Keratinocyte (primary cell): ENCODE data around the gene SSTR4. TPM values are rescaled to one million over a fixed set of nuclear protein-coding genes. Genes with fewer than 3 reads are reported as not detected.

Experiments
- DNase-seq: peaks from one replicate; pipeline ENCODE4 v3.0.0-alpha.2; 2011; ENCODE audit warnings: low read depth, missing footprints, low spot score
- FAIRE-seq: peaks from 2 replicates; lab custom pipeline; 2011; peaks lifted over from hg19 to GRCh38; lab: Jason Lieb, UNC
- H2AFZ ChIP-seq: 2 replicates; pipeline ENCODE4 v1.6.0; 2012; ENCODE audit warnings: low read length, control low read depth, inconsistent platforms; ENCODE audit not compliant: control insufficient read depth
- H3K27ac ChIP-seq: 2 replicates; pipeline ENCODE4 v1.5.1; 2011; ENCODE audit warnings: low read length; ENCODE audit not compliant: control insufficient read depth, insufficient read depth
- H3K27me3 ChIP-seq: 3 replicates; pipeline ENCODE4 v1.6.0; 2011; ENCODE audit warnings: low read length; ENCODE audit not compliant: control insufficient read depth, insufficient read depth; ENCODE audit errors: extremely low read depth
- H3K36me3 ChIP-seq, 2 experiments: 2 replicates in 1 of 2; 3 replicates in 1 of 2; pipeline ENCODE4 v1.5.1; 2011; ENCODE audit warnings: low read length in 2 of 2, mild to moderate bottlenecking in 1 of 2; ENCODE audit not compliant: control insufficient read depth in 2 of 2, insufficient read depth in 2 of 2; ENCODE audit errors: extremely low read depth in 1 of 2
- H3K4me1 ChIP-seq: 3 replicates; pipeline ENCODE4 v1.5.1; 2011; ENCODE audit warnings: low read length; ENCODE audit not compliant: control insufficient read depth, insufficient read depth; ENCODE audit errors: extremely low read depth
- H3K4me2 ChIP-seq: 3 replicates; pipeline ENCODE4 v1.6.0; 2011; ENCODE audit warnings: low read depth, low read length; ENCODE audit not compliant: control insufficient read depth, insufficient read depth; ENCODE audit errors: extremely low read depth
- H3K4me3 ChIP-seq, 3 experiments: fragments of 200-600 bp in 1 of 3; sonication (generic) in 1 of 3; 2 replicates in 2 of 3; 3 replicates in 1 of 3; pipeline ENCODE4 v1.5.1; 2011 to 2016; ENCODE audit warnings: low read length in 3 of 3, mild to moderate bottlenecking in 3 of 3, control low read depth in 2 of 3, inconsistent platforms in 1 of 3, low read depth in 1 of 3, mixed read lengths in 1 of 3, mixed run types in 1 of 3, moderate library complexity in 1 of 3; ENCODE audit not compliant: control insufficient read depth in 2 of 3, insufficient read depth in 2 of 3; ENCODE audit errors: extremely low read depth in 1 of 3
- H3K79me2 ChIP-seq: 2 replicates; pipeline ENCODE4 v1.6.0; 2012; ENCODE audit warnings: low read length; ENCODE audit not compliant: control insufficient read depth, insufficient read depth
- H3K9ac ChIP-seq: 3 replicates; pipeline ENCODE4 v1.6.0; 2011; ENCODE audit warnings: low read length; ENCODE audit not compliant: control insufficient read depth, insufficient read depth; ENCODE audit errors: extremely low read depth
- H3K9me1 ChIP-seq: 3 replicates; pipeline ENCODE4 v1.6.0; 2011; ENCODE audit warnings: low read length; ENCODE audit not compliant: control insufficient read depth, insufficient read depth; ENCODE audit errors: extremely low read depth
- H3K9me3 ChIP-seq: 2 replicates; pipeline ENCODE4 v1.5.1; 2012; ENCODE audit warnings: low read depth, low read length; ENCODE audit not compliant: control insufficient read depth
- H4K20me1 ChIP-seq: 3 replicates; pipeline ENCODE4 v1.6.0; 2011; ENCODE audit warnings: low read length; ENCODE audit not compliant: control insufficient read depth, insufficient read depth; ENCODE audit errors: extremely low read depth
- CTCF ChIP-seq, 3 experiments: IDR thresholded peaks in 1 of 3; conservative IDR thresholded peaks in 1 of 3; optimal IDR thresholded peaks in 1 of 3; 2 replicates in 2 of 3; 3 replicates in 1 of 3; pipeline versions ENCODE3 to v1.5.1; 2011; ENCODE audit warnings: low read length in 3 of 3, mild to moderate bottlenecking in 3 of 3, moderate library complexity in 2 of 3, control low read depth in 1 of 3, inconsistent platforms in 1 of 3; ENCODE audit not compliant: insufficient read depth in 2 of 3; ENCODE audit errors: extremely low read depth in 1 of 3
- EZH2 ChIP-seq: IDR thresholded peaks from one replicate; pipeline ENCODE4 v1.6.1; 2012; ENCODE audit warnings: inconsistent platforms, mild to moderate bottlenecking, low read length, moderate library complexity
- dilution Hi-C: fragments of 300-500 bp; cut with MboI; formaldehyde crosslinking; loops from one replicate; pipeline ENCODE4 v1.7.0; 2020; ENCODE audit warnings: low sequenced_read_pairs; ENCODE audit not compliant: extremely low pct_ligation_motif_present
- polyA plus RNA-seq, 5 experiments: library from polyadenylated mRNA; depleted of rRNA in 3 of 5; stranded (reverse) in 3 of 5; stranded (forward) in 1 of 5; unstranded in 1 of 5; fragments of >200 nt; gene quantifications; 1 replicate in 1 of 5; 2 replicates in 3 of 5; 3 replicates in 1 of 5; pipeline versions ENCODE4 v1.2.1 to v1.2.3, GENCODE V29; 2011 to 2012; ENCODE audit warnings: missing spikeins in 2 of 5, low read depth in 1 of 5, low replicate concordance in 1 of 5

Gene SSTR4
- polyA plus RNA-seq, 1 donor (not counting 4 experiments of a cell fraction or from before 2014, with no cell fraction given), result not detected

DNA sequence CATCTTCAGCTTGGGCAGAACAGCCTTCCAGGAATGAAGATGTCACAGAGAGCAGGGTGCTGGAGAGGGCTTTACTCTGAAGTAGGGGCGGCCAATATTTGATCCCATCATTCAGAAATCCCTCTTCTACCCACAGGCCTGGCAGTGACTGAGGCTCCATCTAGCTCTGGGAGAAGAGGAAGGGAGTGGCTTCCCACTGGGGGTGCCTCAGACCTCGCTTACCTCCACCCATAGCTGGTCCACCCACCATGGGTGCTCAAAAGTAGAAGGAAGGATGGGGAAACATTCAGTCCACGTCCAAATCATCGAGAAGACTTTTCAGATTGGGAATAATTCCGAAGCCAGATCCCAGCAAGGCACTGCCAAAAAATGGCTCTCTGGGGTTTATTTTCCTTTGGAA is 26.1 kb downstream of the SSTR4 start:
- no peak for DNase-seq
- H3K27ac ChIP-seq, result no peak overlapping the region
- no peak overlapping the region for H2AFZ ChIP-seq
- H3K4me1 ChIP-seq, result no peaks in the 10 kb centered on the region
- no peaks in the 10 kb centered on the region for H3K27me3 ChIP-seq
- dilution Hi-C loops, result no loop called here
- H3K4me3 ChIP-seq, result no peak overlapping the region
- H3K36me3 ChIP-seq, result no peaks in the 10 kb centered on the region
- no peaks in the 10 kb centered on the region for H3K79me2 ChIP-seq
- H3K4me2 ChIP-seq, result no peak overlapping the region
- H4K20me1 ChIP-seq, result no peaks in the 10 kb centered on the region
- no peak for TF ChIP-seq EZH2
- TF ChIP-seq CTCF (optimal IDR thresholded peaks at IDR 0.05 in 1 of 3, IDR thresholded peaks at IDR 0.05 in 1 of 3, conservative IDR thresholded peaks at IDR 0.05 in 1 of 3; ENCODE audit: extremely low read depth in 1 of 3, insufficient read depth in 2 of 3, low read length in 3 of 3), result no peak
- no peaks in the 10 kb centered on the region for H3K9me1 ChIP-seq
- no peaks in the 10 kb centered on the region for H3K9me3 ChIP-seq
- no peak for FAIRE-seq
- H3K9ac ChIP-seq, result no peak overlapping the region

- no peaks in the 10 kb centered on the region for H3K4me1 ChIP-seq
- H2AFZ ChIP-seq, result no peak overlapping the region
- H3K9me3 ChIP-seq, result no peaks in the 10 kb centered on the region
- H4K20me1 ChIP-seq, result no peaks in the 10 kb centered on the region
- no peaks in the 10 kb centered on the region for H3K79me2 ChIP-seq
- H3K27ac ChIP-seq, result no peak overlapping the region
- H3K9ac ChIP-seq, result no peak overlapping the region
- H3K4me2 ChIP-seq, result no peak overlapping the region
- no peak for DNase-seq
- no peaks in the 10 kb centered on the region for H3K36me3 ChIP-seq
- H3K4me3 ChIP-seq, result no peak overlapping the region
- no peaks in the 10 kb centered on the region for H3K27me3 ChIP-seq
- TF ChIP-seq EZH2, result no peak
- TF ChIP-seq CTCF (optimal IDR thresholded peaks at IDR 0.05 in 1 of 3, IDR thresholded peaks at IDR 0.05 in 1 of 3, conservative IDR thresholded peaks at IDR 0.05 in 1 of 3; ENCODE audit: extremely low read depth in 1 of 3, insufficient read depth in 2 of 3, low read length in 3 of 3), result peak; percentile 38 to 53 (median 47)
- dilution Hi-C loops, result no loop called here
- H3K9me1 ChIP-seq, result no peaks in the 10 kb centered on the region
- no peak for FAIRE-seq
Measured at GRCh38 chr20:23061734-23062561, 26.8 kb downstream of the SSTR4 start.
